C4-2B (cell line): ENCODE data around the gene RAB8A.

ENCODE experiments used
- ZFX ChIP-seq: fragments of 450-650 bp; IDR thresholded peaks from 2 replicates; pipeline ENCODE4 v1.6.1; 2017
- TF ChIP-seq, protein P1 (sequence below): fragments of 450-650 bp; conservative IDR thresholded peaks from 2 replicates; pipeline ENCODE4 v1.5.1; 2017; ENCODE audit warnings: mild to moderate bottlenecking

GRCh38 chr19:16064209-16064889 lies 47.3 kb upstream of the RAB8A start:
- TF ChIP-seq, protein P1, sequence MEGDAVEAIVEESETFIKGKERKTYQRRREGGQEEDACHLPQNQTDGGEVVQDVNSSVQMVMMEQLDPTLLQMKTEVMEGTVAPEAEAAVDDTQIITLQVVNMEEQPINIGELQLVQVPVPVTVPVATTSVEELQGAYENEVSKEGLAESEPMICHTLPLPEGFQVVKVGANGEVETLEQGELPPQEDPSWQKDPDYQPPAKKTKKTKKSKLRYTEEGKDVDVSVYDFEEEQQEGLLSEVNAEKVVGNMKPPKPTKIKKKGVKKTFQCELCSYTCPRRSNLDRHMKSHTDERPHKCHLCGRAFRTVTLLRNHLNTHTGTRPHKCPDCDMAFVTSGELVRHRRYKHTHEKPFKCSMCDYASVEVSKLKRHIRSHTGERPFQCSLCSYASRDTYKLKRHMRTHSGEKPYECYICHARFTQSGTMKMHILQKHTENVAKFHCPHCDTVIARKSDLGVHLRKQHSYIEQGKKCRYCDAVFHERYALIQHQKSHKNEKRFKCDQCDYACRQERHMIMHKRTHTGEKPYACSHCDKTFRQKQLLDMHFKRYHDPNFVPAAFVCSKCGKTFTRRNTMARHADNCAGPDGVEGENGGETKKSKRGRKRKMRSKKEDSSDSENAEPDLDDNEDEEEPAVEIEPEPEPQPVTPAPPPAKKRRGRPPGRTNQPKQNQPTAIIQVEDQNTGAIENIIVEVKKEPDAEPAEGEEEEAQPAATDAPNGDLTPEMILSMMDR, result no peak
- TF ChIP-seq ZFX, result no peak
